Tibial nerve (tissue), 4 donors: ENCODE results near the gene PLEKHG1. TPM values are rescaled to one million over a fixed set of nuclear protein-coding genes. Genes with fewer than 3 reads are reported as not detected.

Experiments
- DNase-seq, 2 donors: peaks; one replicate each; pipeline ENCODE4 v3.0.0-alpha.2; 2019; ENCODE audit warnings: low spot score in 2 of 2
- H3K27ac ChIP-seq, 4 donors: fragments of 200-600 bp; sonication (generic) in 3 of 4; one replicate each; pipeline ENCODE4 v1.5.1; 2017 to 2019; ENCODE audit warnings: mild to moderate bottlenecking in 1 of 4
- H3K27me3 ChIP-seq, 2 donors: fragments of 200-600 bp; sonication (generic) in 1 of 2; one replicate each; pipeline versions ENCODE4 v1.5.1 to v1.6.0; 2017 to 2019
- H3K36me3 ChIP-seq, 3 donors: fragments of 200-600 bp; sonication (generic); one replicate each; pipeline ENCODE4 v1.5.1; 2018 to 2019
- H3K4me1 ChIP-seq, 4 donors: fragments of 200-600 bp; sonication (generic) in 3 of 4; one replicate each; pipeline ENCODE4 v1.5.1; 2017 to 2019
- H3K4me3 ChIP-seq, 4 donors: fragments of 200-600 bp; sonication (generic) in 3 of 4; one replicate each; pipeline ENCODE4 v1.5.1; 2017 to 2019; ENCODE audit warnings: mild to moderate bottlenecking in 1 of 4, moderate library complexity in 1 of 4
- H3K9me3 ChIP-seq, 4 donors: fragments of 200-600 bp; sonication (generic) in 3 of 4; one replicate each; pipeline ENCODE4 v1.5.1; 2017 to 2019
- CTCF ChIP-seq, 5 experiments: fragments of 200-600 bp in 3 of 5; fragments of 450-650 bp in 2 of 5; sonication (generic) in 3 of 5; IDR thresholded peaks; one replicate each; pipeline ENCODE4 v1.5.1; 2016 to 2019; ENCODE audit warnings: antibody characterized with exemption in 5 of 5, mild to moderate bottlenecking in 3 of 5, moderate library complexity in 2 of 5
- EP300 ChIP-seq, 2 donors: sonication (generic); formaldehyde crosslinking; IDR thresholded peaks; one replicate each; pipeline ENCODE4 v1.6.1; 2017; ENCODE audit warnings: antibody characterized with exemption in 2 of 2, mild to moderate bottlenecking in 1 of 2
- POLR2A ChIP-seq, 2 donors: fragments of 450-650 bp; IDR thresholded peaks; one replicate each; pipeline ENCODE4 v1.6.1; 2017; ENCODE audit warnings: antibody characterized with exemption in 2 of 2, mild to moderate bottlenecking in 2 of 2, moderate library complexity in 2 of 2
- WGBS, 2 donors: methylation state at CpG; one replicate each; pipeline ENCODE4 v1.1.5; 2018; 5-methylcytosine and 5-hydroxymethylcytosine counted together
- total RNA-seq, 4 donors: library from RNA; depleted of rRNA; stranded (reverse); fragments of >200 nt; gene quantifications; one replicate each; pipeline ENCODE4 v1.1.0, GENCODE V29; 2016

PLEKHG1 gene
- total RNA-seq, 4 donors from 2014 or later = 25.6 to 50.1 (median 39.7) TPM

GRCh38 chr6:150632785-150633485, 33.2 kb downstream of the PLEKHG1 start:
- no peaks in the 10 kb centered on the region for H3K9me3 ChIP-seq
- WGBS, 2 donors = 88 to 89% methylated on average over 13 of the region's 13 CpGs
- H3K4me3 ChIP-seq = peak overlapping the region in 1 of 4 donors; percentile 30
- DNase-seq = no peak
- peak overlapping the region in 3 of 4 donors; percentile 70 to 76 (median 74) for H3K27ac ChIP-seq
- H3K36me3 ChIP-seq = no peaks in the 10 kb centered on the region
- peaks cover 0 to 44% (median 32%) of the 10 kb centered on the region in 4 donors for H3K4me1 ChIP-seq
- TF ChIP-seq CTCF (IDR thresholded peaks at IDR 0.05) = no peak
- no peak for TF ChIP-seq EP300 (IDR thresholded peaks at IDR 0.05)
- TF ChIP-seq POLR2A (IDR thresholded peaks at IDR 0.05) = no peak
- no peaks in the 10 kb centered on the region for H3K27me3 ChIP-seq

GRCh38 chr6:150633486-150633834, 33.8 kb downstream of the PLEKHG1 start:
- 87 to 89% methylated on average over 4 of the region's 4 CpGs for WGBS, 2 donors
- Histone ChIP-seq H3K27me3 (no peaks in the 10 kb centered on the region), H3K4me3 (peak overlapping the region in 1 of 4 donors; percentile 30), H3K36me3 (no peaks in the 10 kb centered on the region), H3K27ac (peak overlapping the region in 3 of 4 donors; percentile 70 to 76 (median 74)), H3K4me1 (peaks cover 0 to 39% (median 28%) of the 10 kb centered on the region in 4 donors), H3K9me3 (no peaks in the 10 kb centered on the region)
- TF ChIP-seq CTCF (IDR thresholded peaks at IDR 0.05) (no peak), POLR2A (IDR thresholded peaks at IDR 0.05) (no peak), EP300 (IDR thresholded peaks at IDR 0.05) (no peak)
- no peak for DNase-seq

- Histone ChIP-seq H3K4me3 (no peak overlapping the region), H3K36me3 (no peaks in the 10 kb centered on the region), H3K27ac (peak overlapping the region in 3 of 4 donors; percentile 15 to 76 (median 74)), H3K4me1 (peaks cover 0 to 36% (median 28%) of the 10 kb centered on the region in 4 donors), H3K9me3 (no peaks in the 10 kb centered on the region), H3K27me3 (no peaks in the 10 kb centered on the region)
- WGBS, 2 donors = 59 to 60% methylated on average over 4 of the region's 4 CpGs
- TF ChIP-seq EP300 (IDR thresholded peaks at IDR 0.05) = no peak
- TF ChIP-seq POLR2A (IDR thresholded peaks at IDR 0.05) = no peak
- TF ChIP-seq CTCF (IDR thresholded peaks at IDR 0.05) = no peak
- no peak for DNase-seq
Measured at GRCh38 chr6:150634176-150634963, 34.7 kb downstream of the PLEKHG1 start.

GRCh38 chr6:150634964-150635292, 35.2 kb downstream of the PLEKHG1 start:
- WGBS, 2 donors = 58 to 62% methylated on average over 1 of the region's 1 CpG
- Histone ChIP-seq H3K27me3 (no peaks in the 10 kb centered on the region), H3K27ac (peak overlapping the region in 2 of 4 donors; percentile 15 to 76), H3K4me3 (no peak overlapping the region), H3K36me3 (no peaks in the 10 kb centered on the region), H3K9me3 (no peaks in the 10 kb centered on the region), H3K4me1 (peaks cover 0 to 36% (median 28%) of the 10 kb centered on the region in 4 donors)
- no peak for DNase-seq
- no peak for TF ChIP-seq EP300 (IDR thresholded peaks at IDR 0.05)
- TF ChIP-seq CTCF (IDR thresholded peaks at IDR 0.05) = no peak
- no peak for TF ChIP-seq POLR2A (IDR thresholded peaks at IDR 0.05)
